B cell (primary cell): Measurements from ENCODE around the gene ZNHIT3. TPM values are rescaled to one million over a fixed set of nuclear protein-coding genes. Genes with fewer than 3 reads are reported as not detected.
"Not testable (repeated sequence)": the region's sequence is repeated elsewhere in the genome, so short reads cannot be mapped to it uniquely, and the experiment has no call there.

Experiments used
- ATAC-seq: fragments of 200-7000 bp; cut with Tn5 transposase; one replicate; pipeline ENCODE4 v1.10.0; 2021; ENCODE audit warnings: low read depth, mild to moderate bottlenecking, moderate number of reproducible peaks, moderate library complexity
- CTCF ChIA-PET: fragments of 350-600 bp; sonication (Branson Sonifier 250); formaldehyde crosslinking; loops from one replicate; lab custom pipeline; 2021; ENCODE audit warnings: antibody characterized with exemption, inconsistent platforms; lab: Charles Lee
- POLR2A ChIA-PET: fragments of 350-600 bp; sonication (Branson Sonifier 250); formaldehyde crosslinking; loops from one replicate; lab custom pipeline; 2021; ENCODE audit warnings: antibody characterized with exemption; lab: Charles Lee
- DNase-seq: peaks from one replicate; pipeline ENCODE4 v3.0.0; 2013
- H2AFZ ChIP-seq: 2 replicates; pipeline ENCODE4 v1.6.1; 2012; ENCODE audit warnings: mild to moderate bottlenecking, low read depth, low read length; ENCODE audit not compliant: insufficient read depth, poor library complexity, severe bottlenecking
- H3K27ac ChIP-seq, 2 donors: 1 replicate in 1 of 2; 2 replicates in 1 of 2; pipeline ENCODE4 v1.5.1; 2012 to 2013; ENCODE audit warnings: low read length in 2 of 2, mild to moderate bottlenecking in 2 of 2, moderate library complexity in 1 of 2
- H3K27me3 ChIP-seq, 4 experiments: fragments of 200-600 bp in 1 of 4; sonication (generic) in 1 of 4; replicated peaks in 1 of 4; 1 replicate in 2 of 4; 2 replicates in 2 of 4; pipeline versions ENCODE4 v1.6.1 to v1.7.0; 2013 to 2016; ENCODE audit warnings: low read length in 3 of 4, mild to moderate bottlenecking in 2 of 4, mixed read lengths in 1 of 4, moderate library complexity in 1 of 4; ENCODE audit not compliant: insufficient read depth in 4 of 4, control insufficient read depth in 3 of 4; ENCODE audit errors: control extremely low read depth in 1 of 4
- H3K36me3 ChIP-seq, 2 experiments: replicated peaks in 1 of 2; 1 replicate in 1 of 2; 2 replicates in 1 of 2; pipeline versions ENCODE4 v1.6.1 to v1.7.1; 2013; ENCODE audit warnings: low read length in 1 of 2; ENCODE audit not compliant: insufficient read depth in 2 of 2, control insufficient read depth in 1 of 2; ENCODE audit errors: control extremely low read depth in 1 of 2, extremely low read depth in 1 of 2
- H3K4me1 ChIP-seq, 2 donors: fragments of 200-600 bp in 1 of 2; sonication (generic) in 1 of 2; 1 replicate in 1 of 2; 2 replicates in 1 of 2; pipeline versions ENCODE4 v1.5.1 to v1.6.1; 2013 to 2017; ENCODE audit warnings: low read length in 2 of 2; ENCODE audit not compliant: control insufficient read depth in 2 of 2, insufficient read depth in 2 of 2
- H3K4me2 ChIP-seq: replicated peaks from 2 replicates; pipeline ENCODE3; 2012; ENCODE audit warnings: mild to moderate bottlenecking, low read depth, low read length; ENCODE audit not compliant: poor library complexity, severe bottlenecking
- H3K4me3 ChIP-seq, 5 experiments: fragments of 200-600 bp in 1 of 5; sonication (generic) in 1 of 5; 1 replicate in 3 of 5; 2 replicates in 2 of 5; pipeline versions ENCODE4 v1.5.1 to v1.7.0; 2011 to 2016; ENCODE audit warnings: low read length in 4 of 5, mild to moderate bottlenecking in 4 of 5, low read depth in 2 of 5, control low read depth in 1 of 5, moderate library complexity in 1 of 5; ENCODE audit not compliant: insufficient read depth in 1 of 5; ENCODE audit errors: control extremely low read depth in 1 of 5, extremely low read depth in 1 of 5
- H3K79me2 ChIP-seq: fragments of 200-600 bp; sonication (generic); one replicate; pipeline ENCODE4 v1.6.0; 2016; ENCODE audit warnings: low read length; ENCODE audit not compliant: control insufficient read depth, insufficient read depth
- H3K9ac ChIP-seq: fragments of 200-600 bp; sonication (generic); 2 replicates; pipeline ENCODE4 v1.6.1; 2017; ENCODE audit warnings: mild to moderate bottlenecking, low read length, moderate library complexity
- H3K9me3 ChIP-seq, 3 donors: one replicate each; pipeline versions ENCODE4 v1.6.1 to v1.7.1; 2013; ENCODE audit warnings: low read length in 2 of 3; ENCODE audit not compliant: control insufficient read depth in 2 of 3, insufficient read depth in 1 of 3; ENCODE audit errors: control extremely low read depth in 1 of 3
- H4K20me1 ChIP-seq: 2 replicates; pipeline ENCODE4 v1.6.0; 2012; ENCODE audit warnings: mild to moderate bottlenecking, low read length; ENCODE audit not compliant: insufficient read depth, control insufficient read depth, poor library complexity, severe bottlenecking
- H3K27ac Mint-ChIP-seq: one replicate; pipeline ENCODE4 v1.8.0; 2021; ENCODE audit warnings: mixed read lengths
- H3K27me3 Mint-ChIP-seq: one replicate; pipeline ENCODE4 v1.8.0; 2021; ENCODE audit warnings: mixed read lengths
- H3K4me1 Mint-ChIP-seq: one replicate; pipeline ENCODE4 v1.8.0; 2021; ENCODE audit warnings: mixed read lengths
- H3K4me3 Mint-ChIP-seq: one replicate; pipeline ENCODE4 v1.8.0; 2021; ENCODE audit warnings: mixed read lengths
- H3K9me3 Mint-ChIP-seq: one replicate; pipeline ENCODE4 v1.8.0; 2022; ENCODE audit warnings: mixed read lengths; ENCODE audit not compliant: insufficient read depth
- CTCF ChIP-seq: fragments of 200-600 bp; IDR thresholded peaks from one replicate; pipeline ENCODE4 v1.8.0; 2022; ENCODE audit warnings: antibody characterized with exemption, mild to moderate bottlenecking
- EZH2 ChIP-seq: IDR thresholded peaks from 2 replicates; pipeline ENCODE4 v1.6.1; 2012; ENCODE audit warnings: borderline replicate concordance, low read depth, mild to moderate bottlenecking, moderate library complexity, low read length; ENCODE audit not compliant: insufficient read depth, poor library complexity, severe bottlenecking
- WGBS: methylation state at CpG from one replicate; pipeline ENCODE4 v1.1.5; 2013; ENCODE audit warnings: missing lambda C conversion rate; ENCODE audit not compliant: insufficient coverage; 5-methylcytosine and 5-hydroxymethylcytosine counted together
- intact Hi-C: fragments of 100-400 bp; cut with micrococcal nuclease; formaldehyde crosslinking; loops from one replicate; pipeline ENCODE4 v1.10.0; 2022
- polyA minus RNA-seq: library from RNA; depleted of rRNA, polyadenylated mRNA; stranded (reverse); fragments of >200 nt; gene quantifications from 2 replicates; pipeline ENCODE4 v1.2.3, GENCODE V29; 2012
- polyA plus RNA-seq: library from polyadenylated mRNA; depleted of rRNA; stranded (reverse); fragments of >200 nt; gene quantifications from 2 replicates; pipeline ENCODE4 v1.2.3, GENCODE V29; 2012
- total RNA-seq, 2 donors: library from RNA; stranded (reverse); fragments of 120-200 nt in 1 of 2; gene quantifications; 1 replicate in 1 of 2; 2 replicates in 1 of 2; pipeline versions ENCODE4 v1.2.3 to v1.2.4, GENCODE V29; 2013 to 2022

The ZNHIT3 gene
- total RNA-seq (50.5 and 53.3 TPM in 2 replicates), polyA plus RNA-seq (36.5 and 41.7 TPM in 2 replicates), polyA minus RNA-seq (15.9 and 25.9 TPM in 2 replicates)
- 51.0 TPM for total RNA-seq (2013)

GRCh38 chr17:36486204-36487194, at the start of gene ZNHIT3:
Gene ZNHIT3, plus strand, starts transcription at chr17:36486681. Its CDS starts 19 bp downstream, at chr17:36486700.
- peak; percentile 93 for DNase-seq
- TF ChIP-seq EZH2 = no peak
- no peak for TF ChIP-seq CTCF
- peaks cover 0 to 16% (median 13%) of the 10 kb centered on the region in 4 experiments for H3K27me3 ChIP-seq
- peaks cover 14% of the 10 kb centered on the region for H4K20me1 ChIP-seq
- peak within 1 kb of the TSS; percentile 59 to 95 (median 86) for H3K4me3 ChIP-seq
- H3K36me3 ChIP-seq = peaks cover under 1 to 3% of the 10 kb centered on the region in 2 experiments
- peaks cover 31 to 38% of the 10 kb centered on the region in 2 donors for H3K4me1 ChIP-seq
- peaks cover 67% of the 10 kb centered on the region for H3K79me2 ChIP-seq
- ChIA-PET CTCF (interaction anchor here (1.3 to 6.4 kb wide), 7 partner anchors 58 to 722 kb away, joined by 3 to 38 read pairs (median 4); no protein-coding TSS in a partner anchor), POLR2A (interaction anchor here (1.1 to 1.4 kb wide), 3 partner anchors 38 to 511 kb away, joined by 3 to 8 read pairs (median 3); partner anchors contain the start of gene GGNBP2)
- H3K4me3 Mint-ChIP-seq = peak within 1 kb of the TSS; percentile 99
- peak within 1 kb of the TSS; percentile 90 for H3K9ac ChIP-seq
- peaks cover 10% of the 10 kb centered on the region for H3K27me3 Mint-ChIP-seq
- H3K27ac ChIP-seq = peak within 1 kb of the TSS; percentile 56 to 83
- H3K9me3 ChIP-seq = peaks cover 0 to 4% (median 0%) of the 10 kb centered on the region in 3 donors
- H3K27ac Mint-ChIP-seq = peak within 1 kb of the TSS; percentile 99
- peak; percentile 89 for ATAC-seq
- H3K9me3 Mint-ChIP-seq = no peaks in the 10 kb centered on the region
- peak within 1 kb of the TSS; percentile 88 for H2AFZ ChIP-seq
- intact Hi-C loops = loop anchor here (1.0 to 10.0 kb wide), 5 partner anchors 48 to 1258 kb away; partner anchors contain the start of genes AATF, C17orf50, HNF1B and MYO19
- under 1% methylated on average over 70 of the region's 73 CpGs for WGBS
- H3K4me2 ChIP-seq = peak within 1 kb of the TSS; percentile 92
- H3K4me1 Mint-ChIP-seq = peaks cover 44% of the 10 kb centered on the region

- H3K9me3 ChIP-seq, H3K27me3 Mint-ChIP-seq, CTCF ChIA-PET, H3K4me1 ChIP-seq, H3K79me2 ChIP-seq, H3K9ac ChIP-seq, H3K4me3 ChIP-seq, H3K27ac Mint-ChIP-seq, H3K4me1 Mint-ChIP-seq, H3K4me2 ChIP-seq, H4K20me1 ChIP-seq, H3K9me3 Mint-ChIP-seq, H3K27me3 ChIP-seq, POLR2A ChIA-PET, H3K27ac ChIP-seq, H3K36me3 ChIP-seq, H2AFZ ChIP-seq, ATAC-seq, intact Hi-C loops, H3K4me3 Mint-ChIP-seq, DNase-seq: not testable (repeated sequence)
- WGBS = no CpG with 5 or more reads among the region's 4 CpGs
Observed at GRCh38 chr17:36441792-36442191, 44.7 kb upstream of the ZNHIT3 start.
